ENCODE measurements around the gene CASQ1.

DNA sequence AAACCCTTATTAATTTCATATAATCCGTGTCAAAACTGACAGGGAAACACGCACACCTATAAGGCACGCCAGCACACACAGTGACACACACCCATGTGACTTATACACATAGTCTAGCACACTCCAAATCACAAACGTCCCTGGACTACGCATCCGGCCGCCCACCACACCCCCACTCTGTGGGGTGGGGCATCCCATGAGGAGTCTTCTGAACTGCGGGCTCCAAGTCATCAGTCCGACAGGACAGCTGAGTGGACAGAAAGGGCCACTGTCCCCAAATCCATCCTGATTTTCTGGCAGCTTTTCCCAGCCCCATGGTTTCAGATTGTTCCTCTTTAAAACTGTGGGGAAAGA, 15.6 kb downstream of the CASQ1 start:
- TF ChIP-seq, protein P1, sequence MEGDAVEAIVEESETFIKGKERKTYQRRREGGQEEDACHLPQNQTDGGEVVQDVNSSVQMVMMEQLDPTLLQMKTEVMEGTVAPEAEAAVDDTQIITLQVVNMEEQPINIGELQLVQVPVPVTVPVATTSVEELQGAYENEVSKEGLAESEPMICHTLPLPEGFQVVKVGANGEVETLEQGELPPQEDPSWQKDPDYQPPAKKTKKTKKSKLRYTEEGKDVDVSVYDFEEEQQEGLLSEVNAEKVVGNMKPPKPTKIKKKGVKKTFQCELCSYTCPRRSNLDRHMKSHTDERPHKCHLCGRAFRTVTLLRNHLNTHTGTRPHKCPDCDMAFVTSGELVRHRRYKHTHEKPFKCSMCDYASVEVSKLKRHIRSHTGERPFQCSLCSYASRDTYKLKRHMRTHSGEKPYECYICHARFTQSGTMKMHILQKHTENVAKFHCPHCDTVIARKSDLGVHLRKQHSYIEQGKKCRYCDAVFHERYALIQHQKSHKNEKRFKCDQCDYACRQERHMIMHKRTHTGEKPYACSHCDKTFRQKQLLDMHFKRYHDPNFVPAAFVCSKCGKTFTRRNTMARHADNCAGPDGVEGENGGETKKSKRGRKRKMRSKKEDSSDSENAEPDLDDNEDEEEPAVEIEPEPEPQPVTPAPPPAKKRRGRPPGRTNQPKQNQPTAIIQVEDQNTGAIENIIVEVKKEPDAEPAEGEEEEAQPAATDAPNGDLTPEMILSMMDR (IDR thresholded peaks at IDR 0.05; ENCODE audit: insufficient read depth, low read depth, low read length) = no peak
- TF ChIP-seq EZH2 (IDR thresholded peaks at IDR 0.05; ENCODE audit: insufficient read depth, low read length) = no peak

All from astrocyte (in vitro differentiated cells and primary cell).